H1 (cell line): ENCODE measurements around the gene GSTO2. TPM values are rescaled to one million over a fixed set of nuclear protein-coding genes. Genes with fewer than 3 reads are reported as not detected.

ENCODE experiments used
- CTCF ChIA-PET: fragments of 300-600 bp; sonication (Branson Sonifier 250); formaldehyde crosslinking; loops from one replicate; lab custom pipeline; 2021; ENCODE audit not compliant: partially characterized antibody; lab: Charles Lee
- POLR2A ChIA-PET: fragments of 300-600 bp; sonication (Branson Sonifier 250); formaldehyde crosslinking; loops from one replicate; lab custom pipeline; 2021; ENCODE audit warnings: inconsistent platforms; ENCODE audit not compliant: partially characterized antibody; lab: Charles Lee
- DNase-seq, 2 experiments: peaks; one replicate each; pipeline versions ENCODE4 v3.0.0 to v3.0.0-alpha.2; 2010 to 2022; ENCODE audit warnings: low spot score in 2 of 2, low read depth in 1 of 2, mixed read lengths in 1 of 2
- FAIRE-seq: peaks from 2 replicates; lab custom pipeline; 2011; peaks lifted over from hg19 to GRCh38; lab: Jason Lieb, UNC
- H2AFZ ChIP-seq: 2 replicates; pipeline ENCODE4 v1.8.1; 2012; ENCODE audit warnings: low read length, inconsistent platforms
- H2AK5ac ChIP-seq: 2 replicates; pipeline ENCODE4 v1.6.1; 2013; ENCODE audit warnings: low read depth, low read length
- H2BK120ac ChIP-seq: replicated peaks from 2 replicates; pipeline ENCODE3; 2013; ENCODE audit warnings: low read depth, low read length, inconsistent platforms
- H2BK12ac ChIP-seq: 2 replicates; pipeline ENCODE4 v1.6.1; 2013; ENCODE audit warnings: low read depth, low read length
- H2BK15ac ChIP-seq: 2 replicates; pipeline ENCODE4 v1.6.1; 2013; ENCODE audit warnings: low read length
- H2BK20ac ChIP-seq: 2 replicates; pipeline ENCODE4 v1.6.1; 2013; ENCODE audit warnings: low read length
- H2BK5ac ChIP-seq: 2 replicates; pipeline ENCODE4 v1.6.1; 2013; ENCODE audit warnings: low read depth, low read length
- H3K14ac ChIP-seq: 2 replicates; pipeline ENCODE4 v1.6.1; 2013; ENCODE audit warnings: inconsistent platforms; ENCODE audit not compliant: insufficient read length
- H3K18ac ChIP-seq: 2 replicates; pipeline ENCODE4 v1.6.1; 2013; ENCODE audit warnings: low read length; ENCODE audit errors: extremely low read depth
- H3K23ac ChIP-seq: 2 replicates; pipeline ENCODE4 v1.6.1; 2013; ENCODE audit warnings: inconsistent platforms; ENCODE audit not compliant: insufficient read length
- H3K23me2 ChIP-seq: 2 replicates; pipeline ENCODE4 v1.6.1; 2013; ENCODE audit warnings: low read depth, low read length
- H3K27ac ChIP-seq: 2 replicates; pipeline ENCODE4 v1.6.1; 2011; ENCODE audit warnings: low read depth, low read length, inconsistent platforms
- H3K27me3 ChIP-seq, 4 experiments: replicated peaks in 1 of 4; 1 replicate in 1 of 4; 2 replicates in 3 of 4; pipeline versions ENCODE4 v1.6.1 to v1.8.1; 2011 to 2013; ENCODE audit warnings: low read length in 3 of 4, mild to moderate bottlenecking in 3 of 4, inconsistent platforms in 2 of 4, mixed read lengths in 2 of 4, moderate library complexity in 1 of 4; ENCODE audit not compliant: control insufficient read depth in 3 of 4, insufficient read depth in 3 of 4; ENCODE audit errors: extremely low read depth in 1 of 4
- H3K36me3 ChIP-seq, 4 experiments: 2 replicates each; pipeline versions ENCODE4 v1.6.1 to v1.8.1; 2011 to 2013; ENCODE audit warnings: mild to moderate bottlenecking in 4 of 4, low read length in 3 of 4, moderate library complexity in 2 of 4, control low read depth in 1 of 4, inconsistent platforms in 1 of 4; ENCODE audit not compliant: insufficient read depth in 4 of 4, control insufficient read depth in 2 of 4
- H3K4ac ChIP-seq: replicated peaks from 2 replicates; pipeline ENCODE3; 2013; ENCODE audit warnings: low read length, low read depth, mixed read lengths, inconsistent platforms; ENCODE audit not compliant: insufficient read length
- H3K4me1 ChIP-seq, 4 experiments: replicated peaks in 1 of 4; 1 replicate in 1 of 4; 2 replicates in 3 of 4; pipeline versions ENCODE4 v1.6.1 to v1.8.1; 2011 to 2013; ENCODE audit warnings: low read length in 3 of 4, inconsistent platforms in 2 of 4, mixed read lengths in 1 of 4; ENCODE audit not compliant: insufficient read depth in 4 of 4, control insufficient read depth in 3 of 4
- H3K4me2 ChIP-seq, 2 experiments: 2 replicates each; pipeline versions ENCODE4 v1.6.1 to v1.8.1; 2011 to 2013; ENCODE audit warnings: low read depth in 2 of 2, low read length in 2 of 2, control low read depth in 1 of 2, inconsistent platforms in 1 of 2, mild to moderate bottlenecking in 1 of 2; ENCODE audit not compliant: insufficient read depth in 1 of 2
- H3K4me3 ChIP-seq, 4 experiments: fragments of 200-600, 300-600 bp in 1 of 4; sonication (generic), shearing (Covaris generic), sonication (Bioruptor Twin) in 1 of 4; 2 replicates each; pipeline versions ENCODE4 v1.5.1 to v1.8.1; 2011 to 2016; ENCODE audit warnings: low read length in 4 of 4, low read depth in 3 of 4, control low read depth in 2 of 4, inconsistent platforms in 2 of 4, mild to moderate bottlenecking in 2 of 4, mixed read lengths in 1 of 4, moderate library complexity in 1 of 4; ENCODE audit not compliant: insufficient read depth in 2 of 4; ENCODE audit errors: extremely low read depth in 1 of 4
- H3K56ac ChIP-seq: replicated peaks from 2 replicates; pipeline ENCODE3; 2013; ENCODE audit warnings: low read depth, mild to moderate bottlenecking, mixed read lengths, low read length, inconsistent platforms; ENCODE audit not compliant: insufficient read length
- H3K79me1 ChIP-seq: 2 replicates; pipeline ENCODE4 v1.6.1; 2013; ENCODE audit warnings: low read depth, low read length, control low read depth
- H3K79me2 ChIP-seq, 2 experiments: 2 replicates each; pipeline versions ENCODE4 v1.6.1 to v1.8.1; 2012 to 2013; ENCODE audit warnings: low read length in 2 of 2, mild to moderate bottlenecking in 2 of 2, inconsistent platforms in 1 of 2; ENCODE audit not compliant: insufficient read depth in 2 of 2, control insufficient read depth in 1 of 2
- H3K9ac ChIP-seq, 4 experiments: replicated peaks in 1 of 4; 1 replicate in 1 of 4; 2 replicates in 3 of 4; pipeline versions ENCODE4 v1.6.1 to v1.8.1; 2011 to 2013; ENCODE audit warnings: low read depth in 3 of 4, low read length in 3 of 4, control low read depth in 2 of 4, mild to moderate bottlenecking in 2 of 4, moderate library complexity in 2 of 4, inconsistent platforms in 1 of 4; ENCODE audit errors: extremely low read depth in 1 of 4
- H3K9me3 ChIP-seq, 2 experiments: 2 replicates each; pipeline versions ENCODE4 v1.6.1 to v1.8.1; 2012 to 2013; ENCODE audit warnings: mild to moderate bottlenecking in 2 of 2, moderate library complexity in 2 of 2, control low read depth in 1 of 2, inconsistent platforms in 1 of 2, low read depth in 1 of 2, low read length in 1 of 2, mixed read lengths in 1 of 2; ENCODE audit not compliant: insufficient read depth in 2 of 2
- H4K20me1 ChIP-seq, 2 experiments: replicated peaks in 1 of 2; 2 replicates each; pipeline versions ENCODE3 to v1.8.1; 2011 to 2013; ENCODE audit warnings: inconsistent platforms in 2 of 2, low read length in 2 of 2, mild to moderate bottlenecking in 1 of 2; ENCODE audit not compliant: insufficient read depth in 2 of 2, control insufficient read depth in 1 of 2
- H4K5ac ChIP-seq: 2 replicates; pipeline ENCODE4 v1.6.1; 2013; ENCODE audit warnings: low read length, low read depth, mixed read lengths, inconsistent platforms; ENCODE audit not compliant: insufficient read length
- H4K8ac ChIP-seq: 2 replicates; pipeline ENCODE4 v1.8.0; 2013; ENCODE audit warnings: mild to moderate bottlenecking, moderate library complexity, low read length, inconsistent platforms; ENCODE audit not compliant: insufficient read depth; ENCODE audit errors: extremely low read depth
- H4K91ac ChIP-seq: replicated peaks from 2 replicates; pipeline ENCODE3; 2013; ENCODE audit warnings: low read length, mixed read lengths, inconsistent platforms; ENCODE audit not compliant: insufficient read length
- ASH2L ChIP-seq: fragments of 200-600, 300-600 bp; sonication (generic); IDR thresholded peaks from one replicate; pipeline ENCODE4 v1.7.1; 2017; ENCODE audit warnings: low read length
- BACH1 ChIP-seq: IDR thresholded peaks from 2 replicates; pipeline ENCODE4 v1.6.1; 2012; ENCODE audit warnings: low read length, improper control_type of control experiment
- CBX8 ChIP-seq: fragments of 300-800, 300-1000 bp; sonication (generic); IDR thresholded peaks from 2 replicates; pipeline ENCODE4 v1.7.1; 2016; ENCODE audit warnings: low read depth, low read length, borderline replicate concordance
- EGR1 ChIP-seq: IDR thresholded peaks from 2 replicates; pipeline ENCODE4 v1.6.1; 2011; ENCODE audit warnings: low read depth, low read length, borderline replicate concordance
- EP300 ChIP-seq, 2 experiments: IDR thresholded peaks; 1 replicate in 1 of 2; 2 replicates in 1 of 2; pipeline ENCODE4 v1.6.1; 2011 to 2012; ENCODE audit warnings: low read depth in 2 of 2, low read length in 2 of 2, mild to moderate bottlenecking in 2 of 2, borderline replicate concordance in 1 of 2, inconsistent platforms in 1 of 2, moderate library complexity in 1 of 2
- GABPA ChIP-seq: IDR thresholded peaks from 2 replicates; pipeline ENCODE4 v1.6.1; 2011; ENCODE audit warnings: mild to moderate bottlenecking, low read length, moderate library complexity, borderline replicate concordance; ENCODE audit not compliant: insufficient read depth
- KDM5A ChIP-seq: fragments of 200-600 bp; IDR thresholded peaks from 2 replicates; pipeline ENCODE4 v1.7.1; 2012; ENCODE audit warnings: mild to moderate bottlenecking, low read length, inconsistent platforms, mixed read lengths
- MAFK ChIP-seq: IDR thresholded peaks from 2 replicates; pipeline ENCODE4 v1.6.1; 2012; ENCODE audit warnings: low read depth, mild to moderate bottlenecking, improper control_type of control experiment, low read length
- PHF8 ChIP-seq: fragments of 200-600 bp; sonication (generic); conservative IDR thresholded peaks from 2 replicates; pipeline ENCODE4 v1.7.1; 2012; ENCODE audit warnings: low read depth, mild to moderate bottlenecking, inconsistent platforms, low read length, moderate library complexity
- RXRA ChIP-seq: IDR thresholded peaks from 2 replicates; pipeline ENCODE4 v1.6.1; 2011; ENCODE audit warnings: low read depth, mild to moderate bottlenecking, low read length, moderate library complexity; ENCODE audit not compliant: insufficient read depth
- SUZ12 ChIP-seq: fragments of 200-600 bp; sonication (generic); IDR thresholded peaks from 2 replicates; pipeline ENCODE4 v1.6.1; 2012; ENCODE audit warnings: mild to moderate bottlenecking, inconsistent platforms, low read length, moderate library complexity, mixed read lengths
- TBP ChIP-seq: IDR thresholded peaks from 2 replicates; pipeline ENCODE4 v1.6.1; 2011; ENCODE audit warnings: low read depth, low read length, improper control_type of control experiment
- TCF12 ChIP-seq: IDR thresholded peaks from 2 replicates; pipeline ENCODE4 v1.6.1; 2011; ENCODE audit warnings: low read depth, mild to moderate bottlenecking, low read length
- WGBS, 2 experiments: shearing (Covaris generic) in 1 of 2; methylation state at CpG; one replicate each; pipeline versions ENCODE4 v1.1.6 to v1.1.7; 2013 to 2015; ENCODE audit warnings: low lambda C conversion rate in 2 of 2, mixed read lengths in 2 of 2, inconsistent platforms in 1 of 2, low coverage in 1 of 2, missing lambda C conversion rate in 1 of 2; ENCODE audit not compliant: insufficient replicate concordance in 2 of 2, insufficient coverage in 1 of 2, insufficient read length in 1 of 2; ENCODE audit errors: extremely low coverage in 1 of 2, missing lambda C conversion rate in 1 of 2; 5-methylcytosine and 5-hydroxymethylcytosine counted together
- polyA plus RNA-seq, 7 experiments: library from polyadenylated mRNA; depleted of rRNA in 3 of 7; stranded (reverse) in 5 of 7; unstranded in 2 of 7; fragments of >200 nt in 5 of 7; fragments of 200-250 nt in 2 of 7; gene quantifications; 1 replicate in 5 of 7; 2 replicates in 1 of 7; 4 replicates in 1 of 7; pipeline versions ENCODE4 v1.2.1 to v1.2.3, GENCODE V29; 2011 to 2013; ENCODE audit warnings: missing spikeins in 2 of 7, mixed read lengths in 2 of 7
- total RNA-seq: library from RNA; stranded (reverse); fragmentation: NEBNext Ultra II Directional; extraction: Animal tissue kit (Norgen Biotek cat#: 25700); gene quantifications from 2 replicates; pipeline ENCODE4 v1.2.1, GENCODE V29; 2021

Gene GSTO2
- total and polyA plus RNA-seq, 2 of the 8 experiments (the other 6 are each of a cell fraction or from before 2014, with no cell fraction given), result 13.1 to 41.7 TPM

- Histone ChIP-seq H4K5ac (no peak overlapping the region), H2AFZ (no peak overlapping the region)
- 92% methylated on average over 12 of the region's 12 CpGs; no CpG with 5 or more reads in 1 of the 2 experiments for WGBS, 2 experiments
These were observed 31.2 kb downstream of the GSTO2 start for GRCh38 chr10:104300002-104300735.

More at GRCh38 chr10:104300002-104300735, 31.2 kb downstream of the GSTO2 start:
- ChIA-PET POLR2A (interaction anchor here (1.2 to 2.0 kb wide), 3 partner anchors 7 to 38 kb away, joined by 3 to 5 read pairs (median 4); partner anchors contain the start of gene ITPRIP), CTCF (interaction anchor here (0.9 to 16.1 kb wide), 11 partner anchors 9 to 243 kb away, joined by 3 to 379 read pairs (median 3); partner anchors contain the start of gene CFAP58)
- FAIRE-seq, result no peak
- no peak for DNase-seq
- no peak overlapping the region for H3K4me3 ChIP-seq
- H2AK5ac ChIP-seq, result no peak overlapping the region
- no peak overlapping the region for H3K18ac ChIP-seq
- H4K8ac ChIP-seq, result no peak overlapping the region
- H2BK5ac ChIP-seq, result no peak overlapping the region
- H3K27me3 ChIP-seq, result no peaks in the 10 kb centered on the region
- H3K4me1 ChIP-seq, result no peaks in the 10 kb centered on the region
- no peak overlapping the region for H3K27ac ChIP-seq
- no peak overlapping the region for H3K4ac ChIP-seq
- no peak overlapping the region for H2BK12ac ChIP-seq
- H3K36me3 ChIP-seq, result peaks cover 0 to 2% (median 0%) of the 10 kb centered on the region in 4 experiments; a peak in 2 of 8 replicates
- TF ChIP-seq SUZ12, result no peak
- TF ChIP-seq ASH2L, result no peak
- no peak for TF ChIP-seq MAFK
- TF ChIP-seq BACH1, result no peak
- no peak for TF ChIP-seq EP300 (IDR thresholded peaks at IDR 0.05; ENCODE audit: borderline replicate concordance in 1 of 2, low read depth in 2 of 2, low read length in 2 of 2)
- TF ChIP-seq GABPA, result no peak
- TF ChIP-seq TCF12, result no peak
- no peak for TF ChIP-seq CBX8
- no peak for TF ChIP-seq EGR1
- no peak for TF ChIP-seq TBP
- TF ChIP-seq PHF8, result no peak
- TF ChIP-seq KDM5A, result no peak
- no peak for TF ChIP-seq RXRA
- H3K23me2 ChIP-seq, result no peaks in the 10 kb centered on the region
- no peaks in the 10 kb centered on the region for H3K79me1 ChIP-seq
- H2BK120ac ChIP-seq, result no peak overlapping the region
- H3K14ac ChIP-seq, result no peak overlapping the region
- no peak overlapping the region for H2BK15ac ChIP-seq
- H4K20me1 ChIP-seq, result no peaks in the 10 kb centered on the region
- no peak overlapping the region for H3K56ac ChIP-seq
- H3K9ac ChIP-seq, result no peak overlapping the region
- no peak overlapping the region for H3K23ac ChIP-seq
- no peak overlapping the region for H4K91ac ChIP-seq
- H3K4me2 ChIP-seq, result no peak overlapping the region
- H3K79me2 ChIP-seq, result no peaks in the 10 kb centered on the region
- no peak overlapping the region for H2BK20ac ChIP-seq
- H3K9me3 ChIP-seq, result peaks cover 12 to 14% of the 10 kb centered on the region in 2 experiments
